ENCODE data around the gene NFASC.

GRCh38 chr1:204967451-204967850 lies 96.8 kb downstream of the NFASC start:
- TF ChIP-seq CTCF (IDR thresholded peaks at IDR 0.05; ENCODE audit: low read depth, low read length, missing input control) (no peak), YY1 (IDR thresholded peaks at IDR 0.05) (no peak), RXRA (IDR thresholded peaks at IDR 0.05) (no peak), SP1 (IDR thresholded peaks at IDR 0.05) (no peak), GABPA (IDR thresholded peaks at IDR 0.05 in 1 of 2, conservative IDR thresholded peaks at IDR 0.05 in 1 of 2) (no peak), JUND (IDR thresholded peaks at IDR 0.05) (no peak)
- TF ChIP-seq, protein P1, sequence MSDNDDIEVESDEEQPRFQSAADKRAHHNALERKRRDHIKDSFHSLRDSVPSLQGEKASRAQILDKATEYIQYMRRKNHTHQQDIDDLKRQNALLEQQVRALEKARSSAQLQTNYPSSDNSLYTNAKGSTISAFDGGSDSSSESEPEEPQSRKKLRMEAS (IDR thresholded peaks at IDR 0.05) = no peak
